C4-2B (cell line): ENCODE results near the gene SOX1.

Source experiments
- H3K27ac ChIP-seq: fragments of 450-650 bp; 2 replicates; pipeline ENCODE4 v1.5.1; 2017
- CTCF ChIP-seq: fragments of 450-650 bp; conservative IDR thresholded peaks from 2 replicates; pipeline ENCODE4 v1.5.1; 2017; ENCODE audit warnings: mild to moderate bottlenecking
- ZFX ChIP-seq: fragments of 450-650 bp; IDR thresholded peaks from 2 replicates; pipeline ENCODE4 v1.6.1; 2017

SOX1 gene

GRCh38 chr13:112069061-112069844 is 2.3 kb downstream of the SOX1 start:
- TF ChIP-seq ZFX (no peak), CTCF (no peak)
- no peak overlapping the region for H3K27ac ChIP-seq

- no peak for TF ChIP-seq ZFX
- TF ChIP-seq CTCF = no peak
- no peak overlapping the region for H3K27ac ChIP-seq
Measured at GRCh38 chr13:112069845-112070251, 2.9 kb downstream of the SOX1 start.

- H3K27ac ChIP-seq = no peak overlapping the region
- TF ChIP-seq ZFX (no peak), CTCF (no peak)
Measured at GRCh38 chr13:112071102-112071722, 4.3 kb downstream of the SOX1 start.

GRCh38 chr13:112071723-112072533 is 5.0 kb downstream of the SOX1 start:
- H3K27ac ChIP-seq = no peak overlapping the region
- TF ChIP-seq ZFX (no peak), CTCF (no peak)

- no peak overlapping the region for H3K27ac ChIP-seq
- TF ChIP-seq CTCF (no peak), ZFX (no peak)
Measured at GRCh38 chr13:112072534-112073244, 5.7 kb downstream of the SOX1 start.

GRCh38 chr13:112073245-112074138 is 6.5 kb downstream of the SOX1 start:
- H3K27ac ChIP-seq = no peak overlapping the region
- TF ChIP-seq ZFX (no peak), CTCF (no peak)
